Stimulated activated memory B cell treated with anti-CD40 and anti-IgM and Interleukin-4, amounts not matched to agents 10 μg/mL and 1 μg/mL and 100 μg/mL, for 72 hours (primary cell): ENCODE data around the gene VMP1.
"Not testable (repeated sequence)": the region's sequence is repeated elsewhere in the genome, so short reads cannot be mapped to it uniquely, and the experiment has no call there.

Source experiments
- ATAC-seq: fragments of 150-1000 bp; cut with Tn5 transposase; 2 replicates; pipeline ENCODE4 v1.10.0; 2021
- H3K27ac Mint-ChIP-seq: one replicate; pipeline ENCODE4 v1.8.0; 2022; ENCODE audit warnings: mild to moderate bottlenecking, mixed read lengths
- H3K27me3 Mint-ChIP-seq: one replicate; pipeline ENCODE4 v1.8.0; 2022; ENCODE audit warnings: mixed read lengths
- H3K36me3 Mint-ChIP-seq: one replicate; pipeline ENCODE4 v1.8.0; 2022; ENCODE audit warnings: mixed read lengths
- H3K4me1 Mint-ChIP-seq: one replicate; pipeline ENCODE4 v1.8.0; 2022; ENCODE audit warnings: mixed read lengths
- H3K4me3 Mint-ChIP-seq: one replicate; pipeline ENCODE4 v1.8.0; 2022; ENCODE audit warnings: mild to moderate bottlenecking, moderate library complexity, mixed read lengths
- H3K9me3 Mint-ChIP-seq: one replicate; pipeline ENCODE4 v1.8.0; 2022; ENCODE audit warnings: mixed read lengths

Gene VMP1

GRCh38 chr17:59839651-59840328 lies 132.3 kb downstream of the VMP1 start:
- peak overlapping the region; percentile 100 for H3K27ac Mint-ChIP-seq
- peaks cover 46% of the 10 kb centered on the region for H3K36me3 Mint-ChIP-seq

DNA sequence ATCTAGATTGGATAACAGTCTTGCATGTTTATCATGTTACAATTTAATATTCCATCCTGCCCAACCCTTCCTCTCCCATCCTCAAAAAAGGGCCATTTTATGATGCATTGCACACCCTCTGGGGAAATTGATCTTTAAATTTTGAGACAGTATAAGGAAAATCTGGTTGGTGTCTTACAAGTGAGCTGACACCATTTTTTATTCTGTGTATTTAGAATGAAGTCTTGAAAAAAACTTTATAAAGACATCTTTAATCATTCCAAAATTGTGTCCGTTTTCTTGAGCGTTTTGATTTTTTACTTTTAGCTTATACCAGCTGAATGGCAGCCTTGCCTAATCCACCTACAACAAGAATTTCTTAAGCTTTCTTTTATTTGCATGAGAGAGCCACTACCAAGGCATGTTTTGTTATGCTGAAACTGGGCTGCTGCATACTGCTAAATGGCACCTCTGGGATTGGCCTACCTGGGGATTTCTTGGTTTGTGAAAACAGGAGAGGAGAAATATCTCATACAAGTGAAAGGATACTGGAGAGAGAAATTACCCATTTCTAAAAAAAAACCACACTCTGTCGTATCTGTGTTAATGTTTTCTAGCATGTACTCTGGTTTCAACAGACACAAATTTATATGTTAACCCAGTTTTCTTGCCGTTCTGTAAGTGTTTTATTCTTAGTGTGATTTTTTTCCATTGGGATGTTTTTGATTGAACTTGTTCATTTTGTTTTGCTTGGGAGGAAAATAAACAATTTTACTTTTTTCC lies 133.1 kb downstream of the VMP1 start:
- ATAC-seq, result no peak
- H3K9me3 Mint-ChIP-seq, result no peaks in the 10 kb centered on the region
- H3K4me3 Mint-ChIP-seq, result peak overlapping the region; percentile 99
- no peaks in the 10 kb centered on the region for H3K27me3 Mint-ChIP-seq
- H3K4me1 Mint-ChIP-seq, result peaks cover 54% of the 10 kb centered on the region
- H3K36me3 Mint-ChIP-seq, result peaks cover 46% of the 10 kb centered on the region
- peak overlapping the region; percentile 100 for H3K27ac Mint-ChIP-seq

More at GRCh38 chr17:59839651-59840328, 132.3 kb downstream of the VMP1 start:
- no peak for ATAC-seq
- no peaks in the 10 kb centered on the region for H3K27me3 Mint-ChIP-seq
- peaks cover 51% of the 10 kb centered on the region for H3K4me1 Mint-ChIP-seq
- H3K9me3 Mint-ChIP-seq, result no peaks in the 10 kb centered on the region
- peak overlapping the region; percentile 99 for H3K4me3 Mint-ChIP-seq

DNA sequence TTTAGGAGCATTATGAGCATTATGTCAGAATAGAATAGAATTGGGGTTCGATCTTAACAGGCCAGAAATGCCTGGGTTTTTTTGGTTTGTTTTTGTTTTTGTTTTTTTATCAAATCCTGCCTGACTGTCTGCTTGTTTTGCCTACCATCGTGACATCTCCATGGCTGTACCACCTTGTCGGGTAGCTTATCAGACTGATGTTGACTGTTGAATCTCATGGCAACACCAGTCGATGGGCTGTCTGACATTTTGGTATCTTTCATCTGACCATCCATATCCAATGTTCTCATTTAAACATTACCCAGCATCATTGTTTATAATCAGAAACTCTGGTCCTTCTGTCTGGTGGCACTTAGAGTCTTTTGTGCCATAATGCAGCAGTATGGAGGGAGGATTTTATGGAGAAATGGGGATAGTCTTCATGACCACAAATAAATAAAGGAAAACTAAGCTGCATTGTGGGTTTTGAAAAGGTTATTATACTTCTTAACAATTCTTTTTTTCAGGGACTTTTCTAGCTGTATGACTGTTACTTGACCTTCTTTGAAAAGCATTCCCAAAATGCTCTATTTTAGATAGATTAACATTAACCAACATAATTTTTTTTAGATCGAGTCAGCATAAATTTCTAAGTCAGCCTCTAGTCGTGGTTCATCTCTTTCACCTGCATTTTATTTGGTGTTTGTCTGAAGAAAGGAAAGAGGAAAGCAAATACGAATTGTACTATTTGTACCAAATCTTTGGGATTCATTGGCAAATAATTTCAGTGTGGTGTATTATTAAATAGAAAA lies 133.8 kb downstream of the VMP1 start:
- H3K27me3 Mint-ChIP-seq, ATAC-seq, H3K9me3 Mint-ChIP-seq: not testable (repeated sequence)
- H3K36me3 Mint-ChIP-seq, result peaks cover 46% of the 10 kb centered on the region
- peaks cover 61% of the 10 kb centered on the region for H3K4me1 Mint-ChIP-seq
- peak overlapping the region; percentile 99 for H3K4me3 Mint-ChIP-seq
- H3K27ac Mint-ChIP-seq, result peak overlapping the region; percentile 100

DNA sequence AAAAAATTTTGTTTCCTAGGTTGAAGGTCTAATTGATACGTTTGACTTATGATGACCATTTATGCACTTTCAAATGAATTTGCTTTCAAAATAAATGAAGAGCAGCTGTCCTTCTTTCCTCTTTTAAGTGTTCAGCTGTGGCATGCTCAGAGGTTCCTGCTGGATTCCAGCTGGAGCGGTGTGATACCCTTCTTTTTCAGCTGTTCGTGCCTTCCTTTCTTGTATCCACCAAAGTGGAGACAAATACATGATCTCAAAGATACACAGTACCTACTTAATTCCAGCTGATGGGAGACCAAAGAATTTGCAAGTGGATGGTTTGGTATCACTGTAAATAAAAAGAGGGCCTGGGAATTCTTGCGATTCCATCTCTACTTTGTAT lies 134.4 kb downstream of the VMP1 start:
- Mint-ChIP-seq H3K36me3 (peaks cover 46% of the 10 kb centered on the region), H3K4me1 (peaks cover 61% of the 10 kb centered on the region), H3K4me3 (peak overlapping the region; percentile 75), H3K27ac (peak overlapping the region; percentile 100)
- not testable (repeated sequence) for H3K9me3 Mint-ChIP-seq, ATAC-seq, H3K27me3 Mint-ChIP-seq

DNA sequence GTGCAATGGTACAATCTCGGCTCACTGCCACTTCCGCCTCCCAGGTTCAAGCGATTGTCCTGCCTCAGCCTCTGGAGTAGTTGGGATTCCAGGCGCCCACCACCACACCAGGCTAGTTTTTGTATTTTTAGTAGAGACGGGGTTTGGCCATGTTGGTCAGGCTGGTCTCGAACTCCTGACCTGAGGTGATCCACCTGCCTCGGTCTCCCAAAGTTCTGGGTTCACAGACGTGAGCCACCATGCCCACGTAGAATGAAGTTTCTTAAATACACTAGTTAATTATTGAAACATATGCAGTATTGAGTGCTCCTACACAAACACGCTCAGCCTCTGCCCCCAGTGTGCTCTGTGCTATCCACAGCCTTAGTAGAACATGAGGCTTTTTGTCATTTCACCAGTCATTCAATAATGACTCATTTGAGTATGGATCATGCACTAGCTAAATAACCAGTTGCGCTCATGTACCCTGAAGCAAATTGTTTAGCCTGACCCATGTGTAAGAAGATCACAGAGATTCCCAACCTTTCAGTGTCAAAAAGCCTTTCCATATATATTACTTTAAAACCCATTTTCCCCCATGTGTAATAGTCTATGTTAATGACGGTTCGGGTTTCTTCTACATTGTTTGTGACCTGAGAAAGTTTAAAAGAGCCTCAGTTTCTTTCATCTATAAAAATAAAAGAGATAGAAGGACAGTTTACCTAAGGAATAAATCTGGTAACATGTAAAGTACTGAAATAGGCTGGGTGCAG lies 135.6 kb downstream of the VMP1 start:
- H3K9me3 Mint-ChIP-seq, result no peaks in the 10 kb centered on the region

GRCh38 chr17:59844884-59845594 lies 137.6 kb downstream of the VMP1 start:
- peaks cover 24% of the 10 kb centered on the region for H3K36me3 Mint-ChIP-seq
- H3K27ac Mint-ChIP-seq, result peak overlapping the region; percentile 100
- no peaks in the 10 kb centered on the region for H3K9me3 Mint-ChIP-seq
- H3K4me3 Mint-ChIP-seq, result no peak overlapping the region
- peaks cover 76% of the 10 kb centered on the region for H3K4me1 Mint-ChIP-seq
- H3K27me3 Mint-ChIP-seq, result no peaks in the 10 kb centered on the region
- ATAC-seq, result no peak

More for the DNA sequence above, 135.6 kb downstream of the VMP1 start:
- Mint-ChIP-seq H3K27ac (peak overlapping the region; percentile 100), H3K36me3 (peaks cover 43% of the 10 kb centered on the region), H3K27me3 (no peaks in the 10 kb centered on the region), H3K4me3 (peak overlapping the region; percentile 75), H3K4me1 (peaks cover 63% of the 10 kb centered on the region)
- ATAC-seq, result peak; percentile 75

- Mint-ChIP-seq H3K9me3 (no peaks in the 10 kb centered on the region), H3K4me3 (peak overlapping the region; percentile 14), H3K27ac (peak overlapping the region; percentile 100), H3K36me3 (peaks cover 16% of the 10 kb centered on the region), H3K27me3 (no peaks in the 10 kb centered on the region), H3K4me1 (peaks cover 70% of the 10 kb centered on the region)
- ATAC-seq, result peak; percentile 25
Observed at GRCh38 chr17:59845595-59846393, 138.3 kb downstream of the VMP1 start.

GRCh38 chr17:59846394-59847165 lies 139.1 kb downstream of the VMP1 start:
- peaks cover 63% of the 10 kb centered on the region for H3K4me1 Mint-ChIP-seq
- no peaks in the 10 kb centered on the region for H3K9me3 Mint-ChIP-seq
- no peaks in the 10 kb centered on the region for H3K27me3 Mint-ChIP-seq
- H3K4me3 Mint-ChIP-seq, result peak overlapping the region; percentile 14
- H3K36me3 Mint-ChIP-seq, result peaks cover 8% of the 10 kb centered on the region
- ATAC-seq, result peak; percentile 80
- peak overlapping the region; percentile 100 for H3K27ac Mint-ChIP-seq

DNA sequence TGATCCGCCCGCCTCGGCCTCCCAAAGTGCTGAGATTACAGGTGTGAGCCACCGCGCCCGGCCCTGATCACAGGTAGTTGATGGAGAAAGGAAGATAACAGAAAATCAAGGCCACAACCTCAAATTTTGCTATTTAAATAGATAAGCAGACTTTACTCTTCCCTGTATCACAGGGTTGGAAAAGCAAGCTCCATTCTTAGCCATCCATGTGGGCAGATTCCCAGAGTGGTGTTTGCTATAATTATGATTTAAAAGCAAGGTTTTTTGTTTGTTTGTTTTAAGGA lies 140.9 kb downstream of the VMP1 start:
- no peaks in the 10 kb centered on the region for H3K27me3 Mint-ChIP-seq
- H3K9me3 Mint-ChIP-seq, result peaks cover 2% of the 10 kb centered on the region
- H3K4me3 Mint-ChIP-seq, result no peak overlapping the region
- ATAC-seq, result no peak
- H3K36me3 Mint-ChIP-seq, result no peaks in the 10 kb centered on the region
- H3K27ac Mint-ChIP-seq, result peak overlapping the region; percentile 100
- peaks cover 54% of the 10 kb centered on the region for H3K4me1 Mint-ChIP-seq

- H3K9me3 Mint-ChIP-seq, result peaks cover 2% of the 10 kb centered on the region
- H3K27ac Mint-ChIP-seq, result peak overlapping the region; percentile 100
- peak overlapping the region; percentile 50 for H3K4me3 Mint-ChIP-seq
- no peaks in the 10 kb centered on the region for H3K36me3 Mint-ChIP-seq
- ATAC-seq, result peak; percentile 73
- H3K27me3 Mint-ChIP-seq, result no peaks in the 10 kb centered on the region
- H3K4me1 Mint-ChIP-seq, result peaks cover 54% of the 10 kb centered on the region
Observed at GRCh38 chr17:59848778-59849177, 141.3 kb downstream of the VMP1 start.

GRCh38 chr17:59850311-59850710 lies 142.9 kb downstream of the VMP1 start:
- not testable (repeated sequence) for H3K36me3 Mint-ChIP-seq, H3K9me3 Mint-ChIP-seq, ATAC-seq, H3K4me3 Mint-ChIP-seq, H3K27me3 Mint-ChIP-seq, H3K27ac Mint-ChIP-seq
- H3K4me1 Mint-ChIP-seq, result peaks cover 52% of the 10 kb centered on the region

DNA sequence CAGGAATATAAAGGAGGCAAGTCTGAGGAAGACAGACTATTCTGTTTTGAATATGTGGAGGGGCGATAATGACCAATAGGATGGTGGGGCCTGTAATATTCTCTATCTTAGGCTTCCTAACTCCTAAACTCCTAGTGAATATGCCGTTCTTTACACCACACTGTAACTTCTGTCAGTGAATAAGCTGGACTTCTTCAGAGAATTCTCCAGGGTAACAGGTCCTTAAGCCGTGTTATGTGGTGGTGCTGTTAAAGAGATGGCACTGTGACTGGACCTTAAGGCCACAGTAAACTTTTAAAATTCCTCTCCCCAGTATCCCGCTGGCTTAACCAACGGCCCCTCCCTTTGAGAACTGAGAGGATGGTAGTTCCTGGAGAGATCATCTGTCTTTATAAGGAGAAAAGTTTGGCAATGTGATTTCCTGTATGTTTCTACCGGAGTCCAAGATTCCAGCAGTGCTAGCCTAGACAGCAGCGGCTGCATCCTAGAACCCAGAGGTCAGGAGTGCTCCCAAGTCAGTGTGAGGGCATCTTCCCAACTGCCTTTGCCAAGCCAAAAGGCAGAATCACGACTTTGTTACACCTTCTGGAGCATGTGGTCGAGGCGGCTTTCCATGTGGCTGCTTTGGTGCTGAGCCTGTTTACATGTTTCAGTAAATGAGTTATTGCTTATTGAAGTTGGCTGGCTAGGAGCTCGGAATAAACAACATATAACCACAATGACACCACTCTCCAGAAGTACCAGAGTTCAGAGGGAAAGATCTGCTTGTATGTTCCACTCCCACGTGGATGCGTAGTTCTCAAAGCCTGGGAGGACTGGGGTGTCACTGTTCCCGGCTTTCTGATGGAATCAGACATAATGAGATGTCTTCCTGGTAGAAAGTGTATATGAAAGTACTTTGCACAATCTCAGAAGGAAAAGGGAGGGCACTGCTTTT lies 144.3 kb downstream of the VMP1 start:
- no peak for ATAC-seq
- H3K4me1 Mint-ChIP-seq, result peaks cover 38% of the 10 kb centered on the region
- H3K27me3 Mint-ChIP-seq, result no peaks in the 10 kb centered on the region
- H3K36me3 Mint-ChIP-seq, result no peaks in the 10 kb centered on the region
- no peak overlapping the region for H3K4me3 Mint-ChIP-seq
- peaks cover 2% of the 10 kb centered on the region for H3K9me3 Mint-ChIP-seq
- no peak overlapping the region for H3K27ac Mint-ChIP-seq
